Myocyte (in vitro differentiated cells): ENCODE measurements around the gene SNRPE. TPM values are rescaled to one million over a fixed set of nuclear protein-coding genes. Genes with fewer than 3 reads are reported as not detected.
"Not testable (repeated sequence)": the region's sequence is repeated elsewhere in the genome, so short reads cannot be mapped to it uniquely, and the experiment has no call there.

Experiments used
- DNase-seq: peaks from one replicate; pipeline ENCODE4 v3.0.0-alpha.2; 2012; ENCODE audit warnings: low read depth
- polyA plus RNA-seq: library from polyadenylated mRNA; unstranded; fragments of >200 nt; gene quantifications from one replicate; pipeline ENCODE4 v1.2.1, GENCODE V29; 2012; ENCODE audit warnings: missing spikeins
- total RNA-seq: library from RNA; depleted of rRNA; stranded (reverse); fragments of >200 nt; gene quantifications from 2 replicates; pipeline ENCODE4 v1.2.3, GENCODE V29; 2014

SNRPE gene
- total RNA-seq, result 38.8 and 50.6 TPM in 2 replicates
- polyA plus RNA-seq, result 90.0 TPM

DNA sequence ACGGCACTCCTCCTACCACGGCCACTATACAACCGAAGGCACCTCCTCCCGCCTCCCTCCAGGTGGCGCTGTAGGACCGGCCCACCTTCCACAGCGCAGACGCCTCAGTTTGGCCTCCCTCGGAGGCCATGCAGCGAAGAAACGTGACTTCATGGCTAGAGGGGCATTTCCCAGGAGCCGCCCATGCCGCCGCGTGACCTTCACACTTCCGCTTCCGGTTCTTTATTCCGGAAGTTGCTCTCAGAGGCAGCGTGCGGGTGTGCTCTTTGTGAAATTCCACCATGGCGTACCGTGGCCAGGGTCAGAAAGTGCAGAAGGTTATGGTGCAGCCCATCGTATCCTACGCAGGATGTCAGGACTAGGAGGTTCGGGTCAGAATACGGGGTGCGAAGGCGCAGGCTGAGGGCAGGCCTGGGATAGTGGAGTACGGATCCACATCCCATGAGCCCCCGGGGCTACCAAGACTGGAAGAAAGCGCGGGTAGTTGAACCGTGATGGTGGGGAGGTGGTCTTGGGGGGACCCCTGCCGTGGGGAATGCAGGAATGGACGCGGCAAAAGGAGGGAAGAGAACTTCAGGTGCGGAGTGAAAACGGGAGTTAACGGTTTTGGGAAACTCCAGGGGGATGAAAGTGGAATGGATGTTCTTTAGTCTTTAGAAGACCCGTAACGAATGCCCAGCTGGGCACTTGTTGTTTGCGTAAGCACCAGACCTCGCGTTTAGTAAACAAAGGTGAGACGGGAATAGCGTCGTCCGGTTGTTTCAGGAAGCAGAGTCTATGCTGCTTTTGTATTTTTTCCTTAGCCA lies at the start of gene SNRPE:
Gene SNRPE (plus strand): TSS at position 221 of the 806 bp plus-strand sequence. CDS start 61 bp downstream, at position 282.
- peak; percentile 99 for DNase-seq

DNA sequence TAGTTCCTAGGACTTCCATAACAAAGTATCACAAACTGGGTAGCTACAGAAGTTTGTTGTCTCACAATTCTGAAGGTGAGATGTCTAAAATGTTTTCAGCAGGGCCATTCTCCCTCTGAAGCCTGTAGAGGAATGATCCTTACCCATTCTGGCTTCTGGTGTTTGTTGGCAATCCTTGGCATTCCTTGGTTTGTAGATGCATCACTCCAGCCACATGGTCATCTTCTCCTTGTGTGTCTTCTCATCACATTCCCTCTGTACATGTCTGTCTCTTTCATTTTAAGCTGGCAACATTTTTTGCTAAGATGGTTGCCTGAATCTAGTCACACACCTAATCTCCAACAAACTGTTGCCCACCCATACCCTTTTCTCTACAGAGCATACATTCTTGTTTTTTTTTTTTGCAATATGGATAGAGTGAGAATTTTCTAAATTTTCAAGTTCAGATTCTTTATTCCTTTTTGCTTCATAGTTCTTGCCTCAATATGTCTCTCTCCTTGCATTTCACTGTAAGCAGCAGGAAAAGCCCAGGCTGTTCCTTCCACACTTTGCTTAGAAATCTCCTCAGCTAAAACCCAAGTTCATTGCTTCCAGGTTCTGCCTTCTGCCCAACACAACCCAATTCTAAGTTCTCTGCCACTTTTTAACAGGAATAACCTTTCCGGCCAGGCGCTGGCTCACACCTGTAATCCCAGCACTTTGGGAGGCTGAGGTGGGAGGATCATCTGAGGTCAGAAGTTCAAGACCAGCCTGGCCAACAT lies 47.6 kb upstream of the SNRPE start:
- peak; percentile 22 for DNase-seq

- DNase-seq, result no peak
Observed at GRCh38 chr1:203818399-203818798, 43.0 kb upstream of the SNRPE start.

DNA sequence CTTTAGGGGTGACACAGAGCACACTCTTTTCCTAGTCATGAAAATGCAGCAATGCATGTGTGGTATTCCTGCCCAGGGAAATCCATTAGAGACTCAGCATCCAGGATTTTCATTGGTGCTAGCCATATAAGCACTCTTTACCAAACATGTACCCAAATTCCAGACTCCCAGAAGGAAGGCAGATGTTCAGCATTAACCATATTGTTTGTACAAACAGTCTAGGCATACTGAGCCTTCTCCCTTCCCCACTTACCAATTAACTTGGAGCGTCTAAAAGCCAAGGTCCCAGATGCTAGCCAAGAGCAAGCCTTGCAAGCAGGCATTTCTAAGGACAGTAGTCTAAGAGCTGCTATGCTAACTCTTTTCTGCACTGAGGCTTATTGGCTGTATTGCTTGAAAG lies 38.1 kb upstream of the SNRPE start:
- no peak for DNase-seq

DNA sequence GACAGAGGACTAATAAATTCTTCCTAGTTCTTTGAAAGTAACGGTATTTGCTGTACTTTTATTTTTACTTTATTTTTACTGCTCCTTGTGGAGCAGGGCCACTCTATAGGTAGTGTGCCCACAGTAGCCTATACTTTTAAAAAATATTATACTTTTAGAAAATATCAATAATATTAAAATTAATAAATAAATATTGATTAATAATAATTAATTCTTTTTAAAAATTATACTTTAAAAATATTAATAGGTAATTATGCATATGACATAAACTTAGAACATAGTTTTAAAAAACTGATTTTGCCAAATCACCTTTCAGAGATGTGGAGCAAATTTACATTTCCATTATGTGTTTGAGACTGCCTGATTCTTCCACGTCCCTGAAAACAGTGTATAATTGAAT lies 35.2 kb upstream of the SNRPE start:
- DNase-seq, result no peak

- DNase-seq, result no peak
Observed at GRCh38 chr1:203828002-203828401, 33.4 kb upstream of the SNRPE start.

- DNase-seq, result no peak
Observed at GRCh38 chr1:203828503-203828902, 32.9 kb upstream of the SNRPE start.

DNA sequence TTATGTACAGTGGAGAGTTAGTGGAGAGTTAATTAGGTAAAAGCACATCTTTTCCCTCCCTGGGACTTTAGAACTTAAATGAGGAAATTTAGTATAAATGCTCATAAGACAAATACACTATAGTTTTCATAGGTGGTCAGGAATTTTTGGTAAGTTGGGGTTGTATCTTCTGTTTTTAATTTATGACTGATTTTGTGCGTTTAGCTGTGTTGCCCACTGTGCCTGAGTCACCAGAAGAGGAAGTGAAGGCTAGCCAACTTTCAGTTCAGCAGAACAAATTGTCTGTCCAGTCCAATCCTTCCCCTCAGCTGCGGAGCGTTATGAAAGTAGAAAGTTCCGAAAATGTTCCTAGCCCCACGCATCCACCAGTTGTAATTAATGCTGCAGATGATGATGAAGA lies 32.2 kb upstream of the SNRPE start:
- DNase-seq, result not testable (repeated sequence)

GRCh38 chr1:203835476-203835875 lies 25.9 kb upstream of the SNRPE start:
- DNase-seq, result no peak

- peak; percentile 29 for DNase-seq
Observed at GRCh38 chr1:203839081-203839480, 22.3 kb upstream of the SNRPE start.

DNA sequence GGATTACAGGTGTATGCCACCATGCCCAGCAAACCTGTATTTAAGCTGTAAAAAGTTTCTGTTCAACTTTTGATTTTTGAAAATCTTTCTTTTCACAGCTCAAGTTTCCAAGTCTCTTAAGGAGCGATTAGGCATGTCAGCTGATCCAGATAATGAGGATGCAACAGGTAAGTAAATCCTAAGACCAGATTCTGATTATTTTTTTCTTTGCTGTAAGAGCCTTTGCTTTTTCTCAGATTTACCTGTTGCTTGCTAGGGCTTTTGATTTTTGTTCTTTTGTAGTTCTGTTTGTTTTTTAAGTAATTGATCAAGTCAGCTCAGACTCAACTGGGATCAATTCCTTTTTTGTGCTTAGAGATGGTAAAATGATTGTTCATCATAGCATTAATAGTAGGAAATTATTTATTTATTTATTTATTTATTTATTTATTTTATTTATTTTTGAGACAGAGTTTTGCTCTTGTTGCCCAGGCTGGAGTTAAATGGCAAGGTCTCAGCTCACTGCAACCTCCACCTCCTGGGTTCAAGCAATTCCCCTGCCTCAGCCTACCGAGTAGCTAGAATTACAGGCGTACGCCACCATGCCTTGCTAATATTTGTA lies 21.1 kb upstream of the SNRPE start:
- no peak for DNase-seq

DNA sequence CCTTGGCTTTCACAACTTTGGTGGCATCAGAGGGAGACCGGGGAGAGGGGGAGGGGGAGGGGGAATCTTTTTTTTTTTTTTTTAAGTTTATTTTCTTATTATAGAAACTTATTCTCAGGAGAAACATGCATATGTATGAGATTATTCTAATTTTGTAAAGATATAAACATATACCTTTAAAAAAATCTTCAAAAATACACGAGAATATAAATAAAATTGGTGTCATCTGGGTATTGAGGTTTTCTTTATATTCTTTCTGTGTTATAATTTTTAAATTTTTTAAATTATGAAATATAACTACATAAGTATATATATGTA lies 18.9 kb upstream of the SNRPE start:
- DNase-seq, result no peak

GRCh38 chr1:203843435-203843834 lies 18.0 kb upstream of the SNRPE start:
- no peak for DNase-seq

DNA sequence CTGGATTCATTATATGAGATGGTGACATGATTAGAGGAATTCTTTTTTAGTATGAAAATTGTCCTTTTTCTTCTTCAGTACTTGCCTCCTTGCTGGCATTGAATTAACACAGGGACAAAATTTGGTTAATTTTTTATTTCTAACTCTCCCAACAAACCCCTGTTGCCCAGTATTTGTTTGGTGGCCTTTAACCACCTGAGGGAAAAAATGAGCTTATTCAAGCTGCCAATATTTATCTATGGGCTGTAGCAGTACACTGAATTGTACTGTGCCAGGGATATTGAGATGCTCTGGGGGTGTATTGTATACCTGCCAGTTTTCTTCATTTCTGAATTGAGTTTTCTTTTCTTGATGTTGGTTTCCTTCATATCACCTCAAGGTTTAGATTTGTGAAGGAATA lies 8.3 kb upstream of the SNRPE start:
- not testable (repeated sequence) for DNase-seq

- peak; percentile 53 for DNase-seq
Observed at GRCh38 chr1:203858055-203858454, 3.3 kb upstream of the SNRPE start.

GRCh38 chr1:203858975-203859374 lies 2.4 kb upstream of the SNRPE start:
- no peak for DNase-seq

GRCh38 chr1:203860396-203861025 lies 888 bp upstream of the SNRPE start:
- DNase-seq, result peak; percentile 46

GRCh38 chr1:203867802-203868201 lies 6.4 kb downstream of the SNRPE start:
- DNase-seq, result no peak

DNA sequence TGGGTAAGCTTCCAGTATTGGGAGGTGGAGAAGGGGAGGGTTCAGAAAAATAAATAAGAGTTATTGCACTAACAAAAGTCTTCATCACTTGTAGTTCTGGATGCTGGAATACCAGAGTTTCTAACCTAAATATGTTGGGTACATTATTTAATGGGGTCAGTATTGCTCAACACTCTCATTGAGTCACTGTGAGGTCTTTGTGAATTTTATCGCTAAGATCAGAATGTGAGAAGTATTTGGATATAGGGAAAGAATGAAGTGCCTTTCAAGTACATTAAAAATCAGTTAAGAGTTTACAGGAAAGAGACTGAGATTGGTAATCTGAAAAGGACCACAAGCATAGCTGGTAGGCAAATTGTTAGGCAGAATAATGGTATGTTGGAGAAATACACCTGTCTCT lies 8.8 kb downstream of the SNRPE start:
- DNase-seq, result no peak

DNA sequence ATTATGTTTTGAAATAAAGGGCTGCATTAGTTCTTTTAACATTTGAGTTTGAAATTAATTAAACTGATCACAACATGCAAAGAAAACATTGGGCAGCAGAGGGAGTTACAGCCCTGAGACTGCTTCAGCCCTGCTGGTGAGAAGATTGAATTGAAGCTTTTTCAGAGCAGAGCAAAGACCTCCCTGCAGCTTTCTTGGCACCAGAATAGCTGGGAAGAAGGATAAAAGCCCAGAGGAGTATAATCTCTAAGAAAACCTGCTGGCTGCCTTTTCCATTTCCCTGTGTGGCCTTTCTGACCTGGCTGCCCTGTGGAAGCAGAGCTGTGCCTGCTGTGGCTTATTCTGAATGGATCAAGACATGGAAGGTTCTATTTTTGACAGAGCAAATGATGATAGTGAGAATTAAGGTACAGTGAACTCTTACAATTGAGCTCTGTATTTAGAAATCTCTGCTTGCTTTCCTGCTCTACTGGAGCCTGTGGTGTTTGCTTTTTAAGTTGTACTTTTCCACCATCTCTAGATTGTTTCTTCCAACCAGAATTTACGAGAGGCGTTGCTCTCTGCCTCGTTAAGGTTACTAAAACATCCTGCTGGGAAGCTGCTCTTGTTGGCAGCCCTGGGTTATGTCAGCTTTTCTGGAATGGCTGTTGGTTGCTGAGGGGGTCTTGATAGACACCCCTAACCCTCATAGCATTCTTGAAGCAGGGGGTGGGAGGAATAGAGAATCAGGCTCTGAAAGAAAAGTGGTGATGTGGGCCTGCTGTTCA lies 9.9 kb downstream of the SNRPE start:
- DNase-seq, result peak; percentile 69

GRCh38 chr1:203873094-203873493 lies 11.7 kb downstream of the SNRPE start:
- no peak for DNase-seq
